Colonic mucosa (tissue), 4 donors: ENCODE measurements around the gene TM9SF2. TPM values are rescaled to one million over a fixed set of nuclear protein-coding genes. Genes with fewer than 3 reads are reported as not detected.

ENCODE experiments used
- DNase-seq: peaks from one replicate; pipeline ENCODE4 v3.0.0-alpha.2; 2020
- H3K27ac ChIP-seq: fragments of 200-600 bp; one replicate; pipeline ENCODE4 v1.8.0; 2021
- H3K27me3 ChIP-seq: fragments of 200-600 bp; one replicate; pipeline ENCODE4 v1.8.0; 2021
- H3K36me3 ChIP-seq: fragments of 200-600 bp; one replicate; pipeline ENCODE4 v1.8.0; 2021
- H3K4me1 ChIP-seq: fragments of 200-600 bp; one replicate; pipeline ENCODE4 v1.8.0; 2021; ENCODE audit warnings: mild to moderate bottlenecking
- H3K4me3 ChIP-seq: fragments of 200-600 bp; one replicate; pipeline ENCODE4 v1.8.0; 2021
- H3K9ac ChIP-seq, 2 donors: one replicate each; pipeline ENCODE4 v1.7.0; 2013; ENCODE audit warnings: control low read depth in 2 of 2, low read depth in 2 of 2, low read length in 2 of 2
- H3K9me3 ChIP-seq: fragments of 200-600 bp; one replicate; pipeline ENCODE4 v1.8.0; 2021
- intact Hi-C: fragments of 100-400 bp; cut with DNase I; formaldehyde crosslinking; loops from one replicate; pipeline ENCODE4 v1.14.1; 2022
- total RNA-seq, 2 donors: library from RNA; stranded (reverse); fragmentation: NEBNext Ultra II Directional in 1 of 2; extraction: Animal tissue kit (Norgen Biotek cat#: 25700) in 1 of 2; gene quantifications; one replicate each; pipeline ENCODE4 v1.2.1, GENCODE V29; 2021
- TF ChIP-seq, protein P1 (sequence below): fragments of 200-600 bp; IDR thresholded peaks from one replicate; pipeline ENCODE4 v1.8.0; 2022; ENCODE audit warnings: antibody characterized with exemption, mild to moderate bottlenecking
- donor health status: healthy.
- donor health status: DM: no; HTN: no; CAD: no.
- donor health status: DM: no; HTN: no; CAD: no.

Gene TM9SF2
- total RNA-seq, 2 donors from 2014 or later: 205 to 220 TPM

DNA sequence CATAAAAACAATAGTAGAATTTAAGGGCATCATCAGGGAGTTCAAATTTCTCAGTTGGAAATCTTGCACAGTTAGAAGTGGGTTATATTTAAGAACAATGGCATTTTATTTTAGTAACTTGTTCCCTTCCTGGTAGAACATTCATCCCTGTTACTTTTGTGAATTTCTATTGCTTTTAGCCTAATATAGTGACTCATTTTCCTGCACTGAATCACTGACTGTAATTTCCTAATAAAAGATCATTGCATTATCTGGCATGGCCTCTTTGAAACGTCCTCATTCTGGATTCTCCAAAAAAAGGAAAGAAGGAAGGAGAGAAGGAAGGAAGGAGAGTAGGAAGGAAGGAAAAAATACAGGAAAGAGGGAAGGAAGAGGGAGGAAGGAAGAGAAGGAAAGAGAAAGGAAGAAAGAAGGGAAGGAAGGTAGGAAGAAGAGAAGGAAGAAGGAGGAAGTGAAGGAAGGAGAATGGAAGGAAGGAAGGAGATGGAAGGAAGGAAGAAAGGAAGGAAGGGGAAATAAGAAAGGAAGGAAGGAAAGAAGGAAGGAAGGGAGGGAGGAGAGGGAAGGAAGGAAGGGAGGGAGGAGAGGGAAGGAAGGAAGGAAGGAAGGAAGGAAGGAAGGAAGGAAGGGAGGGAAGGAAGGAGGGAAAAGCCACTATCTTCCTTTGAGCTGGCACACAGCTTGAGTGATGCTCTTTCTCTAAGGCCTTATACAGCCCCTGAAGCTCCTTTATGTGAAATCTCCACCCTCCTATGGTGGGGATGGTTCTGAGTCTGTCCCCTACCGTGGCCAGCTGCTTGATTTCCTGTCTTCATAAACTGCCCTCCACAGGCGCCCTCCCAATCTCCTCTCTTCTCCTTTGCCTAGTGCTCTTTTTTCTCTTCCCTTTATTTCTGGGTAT is 29.8 kb upstream of the TM9SF2 start:
- Histone ChIP-seq H3K4me3 (no peak overlapping the region), H3K36me3 (no peaks in the 10 kb centered on the region), H3K4me1 (no peaks in the 10 kb centered on the region), H3K9ac (no peak overlapping the region), H3K27ac (no peak overlapping the region), H3K27me3 (no peaks in the 10 kb centered on the region), H3K9me3 (no peaks in the 10 kb centered on the region)
- no peak for DNase-seq
- intact Hi-C loops: no loop called here
- TF ChIP-seq, protein P1, sequence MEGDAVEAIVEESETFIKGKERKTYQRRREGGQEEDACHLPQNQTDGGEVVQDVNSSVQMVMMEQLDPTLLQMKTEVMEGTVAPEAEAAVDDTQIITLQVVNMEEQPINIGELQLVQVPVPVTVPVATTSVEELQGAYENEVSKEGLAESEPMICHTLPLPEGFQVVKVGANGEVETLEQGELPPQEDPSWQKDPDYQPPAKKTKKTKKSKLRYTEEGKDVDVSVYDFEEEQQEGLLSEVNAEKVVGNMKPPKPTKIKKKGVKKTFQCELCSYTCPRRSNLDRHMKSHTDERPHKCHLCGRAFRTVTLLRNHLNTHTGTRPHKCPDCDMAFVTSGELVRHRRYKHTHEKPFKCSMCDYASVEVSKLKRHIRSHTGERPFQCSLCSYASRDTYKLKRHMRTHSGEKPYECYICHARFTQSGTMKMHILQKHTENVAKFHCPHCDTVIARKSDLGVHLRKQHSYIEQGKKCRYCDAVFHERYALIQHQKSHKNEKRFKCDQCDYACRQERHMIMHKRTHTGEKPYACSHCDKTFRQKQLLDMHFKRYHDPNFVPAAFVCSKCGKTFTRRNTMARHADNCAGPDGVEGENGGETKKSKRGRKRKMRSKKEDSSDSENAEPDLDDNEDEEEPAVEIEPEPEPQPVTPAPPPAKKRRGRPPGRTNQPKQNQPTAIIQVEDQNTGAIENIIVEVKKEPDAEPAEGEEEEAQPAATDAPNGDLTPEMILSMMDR: no peak

DNA sequence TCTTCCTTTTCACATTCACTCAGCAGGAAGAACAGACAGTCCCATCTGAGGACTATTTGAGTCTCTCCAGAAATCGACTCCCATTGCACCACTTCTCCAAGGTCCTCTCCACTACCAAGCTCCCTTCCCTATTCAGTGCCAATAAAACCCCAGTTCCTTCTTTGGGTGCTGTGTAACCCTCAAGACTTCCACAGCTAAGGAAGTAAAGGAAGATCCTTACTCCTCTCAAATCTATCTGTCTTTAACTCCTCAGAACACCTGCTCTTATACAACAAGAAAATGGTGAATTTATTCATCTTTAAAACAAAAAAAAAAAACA is 29.2 kb upstream of the TM9SF2 start:
- DNase-seq: no peak
- Histone ChIP-seq H3K36me3 (no peaks in the 10 kb centered on the region), H3K9ac (no peak overlapping the region), H3K27ac (no peak overlapping the region), H3K27me3 (no peaks in the 10 kb centered on the region), H3K9me3 (no peaks in the 10 kb centered on the region), H3K4me1 (no peaks in the 10 kb centered on the region), H3K4me3 (no peak overlapping the region)
- TF ChIP-seq, protein P1: no peak
- intact Hi-C loops: no loop called here

DNA sequence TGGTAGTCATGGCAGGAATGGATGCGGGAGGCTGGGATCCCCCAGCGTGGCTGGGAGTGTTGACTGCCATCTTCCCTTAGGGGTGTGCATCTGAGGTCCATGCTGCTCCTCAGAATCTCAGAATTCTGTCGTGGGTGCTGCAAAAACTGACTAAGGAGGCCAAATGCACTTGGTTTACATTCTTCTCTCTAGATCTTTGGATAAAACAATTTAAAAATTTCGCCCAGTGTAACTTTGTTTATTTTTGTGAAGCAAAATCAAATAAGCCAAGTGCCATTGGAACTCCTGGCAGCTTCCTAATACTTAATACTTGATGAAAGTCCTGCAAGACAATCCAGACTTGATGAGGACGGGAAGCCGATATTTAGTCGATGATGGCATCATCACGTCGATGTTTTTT is 27.8 kb upstream of the TM9SF2 start:
- no peak overlapping the region for H3K9ac ChIP-seq
- H3K27me3 ChIP-seq: no peaks in the 10 kb centered on the region
- no peaks in the 10 kb centered on the region for H3K9me3 ChIP-seq
- H3K27ac ChIP-seq: no peak overlapping the region
- H3K4me3 ChIP-seq: no peak overlapping the region
- intact Hi-C loops: no loop called here
- TF ChIP-seq, protein P1: no peak
- H3K36me3 ChIP-seq: no peaks in the 10 kb centered on the region
- DNase-seq: no peak
- H3K4me1 ChIP-seq: no peaks in the 10 kb centered on the region

DNA sequence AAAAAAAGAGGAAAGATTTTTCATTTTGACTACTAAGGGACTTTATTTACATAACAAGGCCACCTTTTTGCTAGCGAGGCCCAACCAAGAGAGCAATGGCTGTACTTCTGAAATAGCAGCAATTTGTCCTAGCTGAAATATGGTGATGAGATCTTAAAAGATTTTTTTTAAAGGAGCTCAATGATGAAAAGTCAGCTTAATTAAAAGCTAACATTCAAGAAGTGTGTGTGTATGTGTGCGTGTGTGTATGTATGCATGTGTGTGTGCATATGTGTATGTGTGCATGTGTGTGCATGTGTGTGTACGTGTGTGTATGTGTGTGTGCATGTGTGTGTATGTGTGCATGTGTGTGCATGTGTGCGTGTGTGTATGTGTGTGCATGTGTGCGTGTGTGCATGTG is 24.6 kb upstream of the TM9SF2 start:
- Histone ChIP-seq H3K9me3 (no peaks in the 10 kb centered on the region), H3K36me3 (no peaks in the 10 kb centered on the region)
- no peak for DNase-seq

DNA sequence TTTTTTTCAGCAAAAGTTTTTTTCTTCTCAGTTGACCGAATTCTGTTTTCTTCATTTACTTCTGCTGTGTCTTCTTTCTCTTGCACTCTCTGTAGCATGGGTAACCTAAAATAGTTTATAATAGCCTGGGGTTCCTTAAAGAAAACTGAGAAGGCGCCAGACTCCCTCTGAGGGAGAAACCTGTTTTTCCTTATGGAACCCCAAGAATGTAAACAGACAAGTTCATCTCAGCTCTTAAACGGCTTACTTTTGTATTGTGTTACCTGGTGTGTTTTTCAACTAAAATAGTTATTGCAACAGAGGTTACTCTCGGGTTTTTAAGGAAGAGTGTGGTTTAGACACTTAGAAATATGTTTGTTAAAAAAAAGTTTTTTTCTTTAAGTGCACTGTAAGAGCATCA is 23.8 kb upstream of the TM9SF2 start:
- intact Hi-C loops: no loop called here
- Histone ChIP-seq H3K36me3 (no peaks in the 10 kb centered on the region), H3K27ac (no peak overlapping the region), H3K4me1 (no peaks in the 10 kb centered on the region), H3K9me3 (no peaks in the 10 kb centered on the region), H3K27me3 (no peaks in the 10 kb centered on the region), H3K9ac (no peak overlapping the region), H3K4me3 (no peak overlapping the region)
- TF ChIP-seq, protein P1: no peak
- DNase-seq: no peak

More for the DNA sequence above, 24.6 kb upstream of the TM9SF2 start:
- H3K4me1 ChIP-seq: no peaks in the 10 kb centered on the region
- intact Hi-C loops: no loop called here
- no peak overlapping the region for H3K27ac ChIP-seq
- no peak overlapping the region for H3K4me3 ChIP-seq
- TF ChIP-seq, protein P1: no peak
- H3K27me3 ChIP-seq: no peaks in the 10 kb centered on the region
- no peak overlapping the region for H3K9ac ChIP-seq
